IMR-90 (cell line): ENCODE data around the gene RMC1. TPM values are rescaled to one million over a fixed set of nuclear protein-coding genes. Genes with fewer than 3 reads are reported as not detected.

ENCODE experiments used
- ATAC-seq: fragments of 200-7000 bp; cut with Tn5 transposase; 2 replicates; pipeline ENCODE4 v1.9.1; 2020; ENCODE audit warnings: low read depth, mild to moderate bottlenecking, moderate library complexity
- BruUV-seq: library from RNA; stranded (reverse); fragments of 400-500 nt; replicated peaks from 2 replicates; lab custom pipeline; 2021; lab: Mats Ljungman, UMichigan
- CTCF ChIA-PET: fragments of 300-600 bp; formaldehyde crosslinking; extraction: SDS; loops from one replicate; lab custom pipeline; 2021; ENCODE audit warnings: antibody characterized with exemption; lab: Yijun Ruan, JAX
- POLR2A ChIA-PET: fragments of 300-600 bp; sonication (Branson Sonifier 250); formaldehyde crosslinking; loops from one replicate; lab custom pipeline; 2022; ENCODE audit warnings: antibody characterized with exemption; ENCODE audit not compliant: unreplicated experiment; lab: Charles Lee
- DNase-seq: peaks from one replicate; pipeline ENCODE4 v3.0.0; 2013
- H2AFZ ChIP-seq: replicated peaks from 2 replicates; pipeline ENCODE3; 2013; ENCODE audit warnings: low read length, mild to moderate bottlenecking; ENCODE audit not compliant: poor library complexity
- H2AK5ac ChIP-seq: 2 replicates; pipeline ENCODE4 v1.6.1; 2013; ENCODE audit warnings: low read depth, low read length, inconsistent platforms
- H2AK9ac ChIP-seq: replicated peaks from 2 replicates; pipeline ENCODE3; 2013; ENCODE audit warnings: mild to moderate bottlenecking, low read depth, low read length, moderate library complexity; ENCODE audit not compliant: poor library complexity
- H2BK120ac ChIP-seq: 2 replicates; pipeline ENCODE4 v1.6.1; 2013; ENCODE audit warnings: low read depth, low read length, inconsistent platforms
- H2BK15ac ChIP-seq: 3 replicates; pipeline ENCODE4 v1.6.1; 2013; ENCODE audit warnings: low read depth, low read length, inconsistent platforms
- H2BK20ac ChIP-seq: 2 replicates; pipeline ENCODE4 v1.6.1; 2013; ENCODE audit warnings: low read depth, mild to moderate bottlenecking, inconsistent platforms, low read length, moderate library complexity
- H2BK5ac ChIP-seq: 2 replicates; pipeline ENCODE4 v1.6.1; 2013; ENCODE audit warnings: mild to moderate bottlenecking, low read depth, low read length, inconsistent platforms; ENCODE audit not compliant: poor library complexity, severe bottlenecking
- H3K14ac ChIP-seq: replicated peaks from 2 replicates; pipeline ENCODE4 v1.6.1; 2013; ENCODE audit warnings: low read depth, low read length, inconsistent platforms
- H3K18ac ChIP-seq: 2 replicates; pipeline ENCODE4 v1.6.1; 2013; ENCODE audit warnings: low read depth, low read length, control low read depth
- H3K23ac ChIP-seq: 2 replicates; pipeline ENCODE4 v1.6.1; 2013; ENCODE audit warnings: low read depth, low read length, inconsistent platforms
- H3K27ac ChIP-seq: 2 replicates; pipeline ENCODE4 v1.5.1; 2013; ENCODE audit warnings: mild to moderate bottlenecking, control low read depth, low read length; ENCODE audit not compliant: insufficient read depth
- H3K27me3 ChIP-seq: 2 replicates; pipeline ENCODE4 v1.6.1; 2013; ENCODE audit warnings: low read length; ENCODE audit not compliant: control insufficient read depth, insufficient read depth
- H3K36me3 ChIP-seq: 2 replicates; pipeline ENCODE4 v1.6.1; 2013; ENCODE audit warnings: low read length, mixed read lengths; ENCODE audit not compliant: control insufficient read depth, insufficient read depth
- H3K4ac ChIP-seq: 2 replicates; pipeline ENCODE4 v1.6.1; 2013; ENCODE audit warnings: low read depth, low read length, inconsistent platforms
- H3K4me1 ChIP-seq: 2 replicates; pipeline ENCODE4 v1.6.1; 2013; ENCODE audit warnings: low read length, mixed read lengths; ENCODE audit not compliant: control insufficient read depth, insufficient read depth
- H3K4me2 ChIP-seq: 2 replicates; pipeline ENCODE4 v1.6.1; 2013; ENCODE audit warnings: low read depth, mild to moderate bottlenecking, control low read depth, low read length, moderate library complexity
- H3K4me3 ChIP-seq: 2 replicates; pipeline ENCODE4 v1.5.1; 2013; ENCODE audit warnings: low read depth, mild to moderate bottlenecking, control low read depth, low read length, moderate library complexity; ENCODE audit not compliant: insufficient read depth
- H3K56ac ChIP-seq: 2 replicates; pipeline ENCODE4 v1.6.1; 2013; ENCODE audit warnings: low read length, inconsistent platforms; ENCODE audit not compliant: insufficient read depth; ENCODE audit errors: extremely low read depth
- H3K79me1 ChIP-seq, 2 experiments: 2 replicates each; pipeline ENCODE4 v1.6.1; 2013; ENCODE audit warnings: low read length in 2 of 2, inconsistent platforms in 1 of 2, low read depth in 1 of 2
- H3K9ac ChIP-seq: 2 replicates; pipeline ENCODE4 v1.6.1; 2013; ENCODE audit warnings: low read depth, low read length, control low read depth
- H3K9me1 ChIP-seq: 2 replicates; pipeline ENCODE4 v1.6.1; 2013; ENCODE audit warnings: low read length, inconsistent platforms; ENCODE audit not compliant: insufficient read depth
- H3K9me3 ChIP-seq: 2 replicates; pipeline ENCODE4 v1.6.1; 2013; ENCODE audit warnings: low read length; ENCODE audit not compliant: control insufficient read depth, insufficient read depth
- H4K20me1 ChIP-seq: 2 replicates; pipeline ENCODE4 v1.6.1; 2013; ENCODE audit warnings: low read length, inconsistent platforms; ENCODE audit not compliant: insufficient read depth
- H4K5ac ChIP-seq: 2 replicates; pipeline ENCODE4 v1.6.1; 2013; ENCODE audit warnings: mild to moderate bottlenecking, low read depth, low read length, control low read depth
- H4K8ac ChIP-seq, 2 experiments: 2 replicates each; pipeline ENCODE4 v1.6.1; 2013; ENCODE audit warnings: low read depth in 2 of 2, low read length in 2 of 2, control low read depth in 1 of 2, inconsistent platforms in 1 of 2
- H4K91ac ChIP-seq: 2 replicates; pipeline ENCODE4 v1.6.1; 2013; ENCODE audit warnings: low read depth, low read length, inconsistent platforms; ENCODE audit not compliant: insufficient read depth
- BHLHE40 ChIP-seq: fragments of 150-350 bp; IDR thresholded peaks from 2 replicates; pipeline ENCODE4 v1.6.1; 2016; ENCODE audit warnings: mild to moderate bottlenecking, low read depth, low read length
- CHD1 ChIP-seq: IDR thresholded peaks from 2 replicates; pipeline ENCODE4 v1.6.1; 2012; ENCODE audit warnings: low read depth, low read length, improper control_type of control experiment
- MAFK ChIP-seq: IDR thresholded peaks from 2 replicates; pipeline ENCODE4 v1.6.1; 2012; ENCODE audit warnings: low read depth, low read length, improper control_type of control experiment
- MAZ ChIP-seq: IDR thresholded peaks from 2 replicates; pipeline ENCODE4 v1.6.1; 2012; ENCODE audit warnings: low read depth, mild to moderate bottlenecking, low read length, improper control_type of control experiment, moderate library complexity, borderline replicate concordance
- MXI1 ChIP-seq: IDR thresholded peaks from 2 replicates; pipeline ENCODE4 v1.6.1; 2012; ENCODE audit warnings: low read depth, mild to moderate bottlenecking, low read length, moderate library complexity, borderline replicate concordance
- NFE2L2 ChIP-seq: fragments of 150-350 bp; IDR thresholded peaks from 2 replicates; pipeline ENCODE4 v1.6.1; 2016; ENCODE audit warnings: low read depth, mild to moderate bottlenecking, low read length
- POLR2A ChIP-seq: IDR thresholded peaks from 2 replicates; pipeline ENCODE4 v1.6.1; 2012; ENCODE audit warnings: mild to moderate bottlenecking, low read depth, low read length
- RAD21 ChIP-seq: IDR thresholded peaks from 2 replicates; pipeline ENCODE4 v1.6.1; 2012; ENCODE audit warnings: low read length, improper control_type of control experiment
- RCOR1 ChIP-seq: IDR thresholded peaks from 2 replicates; pipeline ENCODE4 v1.6.1; 2012; ENCODE audit warnings: mild to moderate bottlenecking, low read length, improper control_type of control experiment; ENCODE audit not compliant: insufficient replicate concordance
- RFX5 ChIP-seq: IDR thresholded peaks from 2 replicates; pipeline ENCODE4 v1.8.0; 2012; ENCODE audit warnings: low read depth, mild to moderate bottlenecking, low read length, moderate library complexity
- SMC3 ChIP-seq: fragments of 150-350 bp; IDR thresholded peaks from 2 replicates; pipeline ENCODE4 v1.6.1; 2016; ENCODE audit warnings: low read depth, mild to moderate bottlenecking, antibody characterized with exemption, low read length, moderate library complexity
- WGBS, 2 experiments: methylation state at CpG; one replicate each; pipeline versions ENCODE4 v1.1.5 to v1.1.7; 2013; ENCODE audit warnings: missing lambda C conversion rate in 2 of 2; ENCODE audit not compliant: insufficient read length in 1 of 2; ENCODE audit errors: extremely low coverage in 2 of 2; 5-methylcytosine and 5-hydroxymethylcytosine counted together
- dilution Hi-C: fragments of 300-500 bp; cut with HindIII; formaldehyde crosslinking; loops from one replicate; pipeline ENCODE4 v1.14.3; 2018; ENCODE audit warnings: low sequenced_read_pairs; ENCODE audit not compliant: unreplicated experiment
- in situ Hi-C: fragments of 300-500 bp; cut with MboI; formaldehyde crosslinking; loops from 3 replicates; pipeline ENCODE4 v1.14.3; 2019; ENCODE audit warnings: low sequenced_read_pairs, inconsistent platforms, mixed read lengths
- intact Hi-C: fragments of 100-400 bp; cut with micrococcal nuclease; formaldehyde crosslinking; loops from 2 replicates; pipeline ENCODE4 v1.10.0; 2022
- polyA plus RNA-seq, 3 experiments: library from polyadenylated mRNA; depleted of rRNA; stranded (reverse); fragments of >200 nt; gene quantifications; 2 replicates each; pipeline ENCODE4 v1.2.3, GENCODE V29; 2012; ENCODE audit warnings: low replicate concordance in 1 of 3
- total RNA-seq: library from RNA; depleted of rRNA; stranded (reverse); fragments of >200 nt; gene quantifications from 2 replicates; pipeline ENCODE4 v1.2.3, GENCODE V29; 2012
- TF ChIP-seq, protein P1 (sequence below): fragments of 150-350 bp; IDR thresholded peaks from 2 replicates; pipeline ENCODE4 v1.6.1; 2017; ENCODE audit warnings: mild to moderate bottlenecking, antibody characterized with exemption, low read length, low read depth
- TF ChIP-seq, protein P2 (sequence below): conservative IDR thresholded peaks from 2 replicates; pipeline ENCODE4 v1.5.1; 2012; ENCODE audit warnings: mild to moderate bottlenecking, low read depth, low read length, improper control_type of control experiment
- TF ChIP-seq, protein P3 (sequence below): fragments of 150-350 bp; IDR thresholded peaks from 2 replicates; pipeline ENCODE4 v1.6.1; 2016; ENCODE audit warnings: low read depth, mild to moderate bottlenecking, low read length, moderate library complexity, borderline replicate concordance

RMC1 gene
- total and polyA plus RNA-seq, 2 of the 4 experiments (the other 2 are of a cell fraction), result 14.2 to 18.0 TPM

DNA sequence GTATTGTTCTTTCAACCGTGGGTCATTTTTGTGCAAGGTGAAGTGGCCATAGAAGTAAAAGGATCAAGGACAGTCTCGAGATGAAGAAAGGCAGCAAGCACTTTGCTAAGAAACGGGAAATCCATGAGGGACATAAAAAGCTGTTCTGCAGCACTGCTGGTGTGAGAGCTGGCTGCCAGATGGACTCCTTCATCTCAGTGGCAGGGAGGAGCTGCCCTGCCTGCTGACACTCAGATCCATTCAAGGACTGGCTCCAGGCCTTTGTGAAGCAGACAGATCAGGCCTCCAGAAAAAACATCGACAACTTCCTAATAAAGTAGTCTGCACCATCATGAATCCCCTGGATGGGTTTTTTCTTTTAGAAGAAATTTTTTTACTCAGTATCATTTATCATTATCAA, 29.5 kb downstream of the RMC1 start:
- H4K8ac ChIP-seq, result no peak overlapping the region
- WGBS, 2 experiments, result 69% methylated on average over 3 of the region's 4 CpGs; no CpG with 5 or more reads in 1 of the 2 experiments
- H2AK5ac ChIP-seq, result no peak overlapping the region
- no peak overlapping the region for H2AK9ac ChIP-seq
- H3K79me1 ChIP-seq, result peaks cover 0 to 20% of the 10 kb centered on the region in 2 experiments; a peak in 2 of 4 replicates
- H2BK5ac ChIP-seq, result no peak overlapping the region
- H3K36me3 ChIP-seq, result peaks cover 76% of the 10 kb centered on the region
- no peak overlapping the region for H2BK120ac ChIP-seq
- H3K18ac ChIP-seq, result no peak overlapping the region
- ChIA-PET CTCF (no interaction called here), POLR2A (no interaction called here)
- H3K4me1 ChIP-seq, result peaks cover 2% of the 10 kb centered on the region; the same call in 1 of the 2 replicates
- no peak overlapping the region for H2AFZ ChIP-seq
- no peak overlapping the region for H4K5ac ChIP-seq
- no peak overlapping the region for H3K56ac ChIP-seq
- in situ Hi-C loops, result no loop called here
- no TSS peak for BruUV-seq
- no peak overlapping the region for H3K9ac ChIP-seq
- no peak overlapping the region for H3K27ac ChIP-seq
- intact Hi-C loops, result no loop called here
- TF ChIP-seq MAZ, result no peak
- no peak for TF ChIP-seq NFE2L2
- no peak for TF ChIP-seq RFX5
- TF ChIP-seq MAFK, result no peak
- no peak for TF ChIP-seq CHD1
- TF ChIP-seq, protein P1, sequence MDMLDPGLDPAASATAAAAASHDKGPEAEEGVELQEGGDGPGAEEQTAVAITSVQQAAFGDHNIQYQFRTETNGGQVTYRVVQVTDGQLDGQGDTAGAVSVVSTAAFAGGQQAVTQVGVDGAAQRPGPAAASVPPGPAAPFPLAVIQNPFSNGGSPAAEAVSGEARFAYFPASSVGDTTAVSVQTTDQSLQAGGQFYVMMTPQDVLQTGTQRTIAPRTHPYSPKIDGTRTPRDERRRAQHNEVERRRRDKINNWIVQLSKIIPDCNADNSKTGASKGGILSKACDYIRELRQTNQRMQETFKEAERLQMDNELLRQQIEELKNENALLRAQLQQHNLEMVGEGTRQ, result no peak
- no peak for TF ChIP-seq RCOR1
- no peak for TF ChIP-seq RAD21
- TF ChIP-seq, protein P2, sequence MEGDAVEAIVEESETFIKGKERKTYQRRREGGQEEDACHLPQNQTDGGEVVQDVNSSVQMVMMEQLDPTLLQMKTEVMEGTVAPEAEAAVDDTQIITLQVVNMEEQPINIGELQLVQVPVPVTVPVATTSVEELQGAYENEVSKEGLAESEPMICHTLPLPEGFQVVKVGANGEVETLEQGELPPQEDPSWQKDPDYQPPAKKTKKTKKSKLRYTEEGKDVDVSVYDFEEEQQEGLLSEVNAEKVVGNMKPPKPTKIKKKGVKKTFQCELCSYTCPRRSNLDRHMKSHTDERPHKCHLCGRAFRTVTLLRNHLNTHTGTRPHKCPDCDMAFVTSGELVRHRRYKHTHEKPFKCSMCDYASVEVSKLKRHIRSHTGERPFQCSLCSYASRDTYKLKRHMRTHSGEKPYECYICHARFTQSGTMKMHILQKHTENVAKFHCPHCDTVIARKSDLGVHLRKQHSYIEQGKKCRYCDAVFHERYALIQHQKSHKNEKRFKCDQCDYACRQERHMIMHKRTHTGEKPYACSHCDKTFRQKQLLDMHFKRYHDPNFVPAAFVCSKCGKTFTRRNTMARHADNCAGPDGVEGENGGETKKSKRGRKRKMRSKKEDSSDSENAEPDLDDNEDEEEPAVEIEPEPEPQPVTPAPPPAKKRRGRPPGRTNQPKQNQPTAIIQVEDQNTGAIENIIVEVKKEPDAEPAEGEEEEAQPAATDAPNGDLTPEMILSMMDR, result no peak
- no peak for TF ChIP-seq MXI1
- no peak for TF ChIP-seq BHLHE40
- TF ChIP-seq SMC3, result no peak
- TF ChIP-seq POLR2A, result no peak
- TF ChIP-seq, protein P3, sequence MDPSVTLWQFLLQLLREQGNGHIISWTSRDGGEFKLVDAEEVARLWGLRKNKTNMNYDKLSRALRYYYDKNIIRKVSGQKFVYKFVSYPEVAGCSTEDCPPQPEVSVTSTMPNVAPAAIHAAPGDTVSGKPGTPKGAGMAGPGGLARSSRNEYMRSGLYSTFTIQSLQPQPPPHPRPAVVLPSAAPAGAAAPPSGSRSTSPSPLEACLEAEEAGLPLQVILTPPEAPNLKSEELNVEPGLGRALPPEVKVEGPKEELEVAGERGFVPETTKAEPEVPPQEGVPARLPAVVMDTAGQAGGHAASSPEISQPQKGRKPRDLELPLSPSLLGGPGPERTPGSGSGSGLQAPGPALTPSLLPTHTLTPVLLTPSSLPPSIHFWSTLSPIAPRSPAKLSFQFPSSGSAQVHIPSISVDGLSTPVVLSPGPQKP, result no peak
- no peak overlapping the region for H4K91ac ChIP-seq
- H3K9me3 ChIP-seq, result no peaks in the 10 kb centered on the region
- DNase-seq, result no peak
- no peak overlapping the region for H2BK20ac ChIP-seq
- peaks cover 17% of the 10 kb centered on the region for H3K9me1 ChIP-seq
- H3K27me3 ChIP-seq, result no peaks in the 10 kb centered on the region
- ATAC-seq, result no peak
- H3K4me2 ChIP-seq, result no peak overlapping the region
- H4K20me1 ChIP-seq, result peaks cover 10% of the 10 kb centered on the region; the same call in 1 of the 2 replicates
- H3K23ac ChIP-seq, result no peak overlapping the region
- H3K4ac ChIP-seq, result no peak overlapping the region
- dilution Hi-C loops, result no loop called here
- H3K4me3 ChIP-seq, result no peak overlapping the region
- no peak overlapping the region for H3K14ac ChIP-seq
- no peak overlapping the region for H2BK15ac ChIP-seq
